ENCODE results near the gene FCGR3A.
"Not testable (repeated sequence)": the region's sequence is repeated elsewhere in the genome, so short reads cannot be mapped to it uniquely, and the experiment has no call there.

Gene FCGR3A

GRCh38 chr1:161556143-161556542, 6.5 kb upstream of the FCGR3A start:
- not testable (repeated sequence) for DNase-seq

- peak; percentile 45 for DNase-seq
Observed at GRCh38 chr1:161554815-161555417, 5.3 kb upstream of the FCGR3A start.

GRCh38 chr1:161554340-161554739, 4.7 kb upstream of the FCGR3A start:
- not testable (repeated sequence) for DNase-seq

GRCh38 chr1:161553631-161554030, 4.0 kb upstream of the FCGR3A start:
- DNase-seq: not testable (repeated sequence)

GRCh38 chr1:161550942-161551341, 1.3 kb upstream of the FCGR3A start:
- not testable (repeated sequence) for DNase-seq

- DNase-seq: not testable (repeated sequence)
Observed at GRCh38 chr1:161548749-161549406, 740 bp downstream of the FCGR3A start.

- peak; percentile 25 for DNase-seq
Observed at GRCh38 chr1:161547995-161548741, 1.4 kb downstream of the FCGR3A start.

GRCh38 chr1:161545005-161545731, 4.5 kb downstream of the FCGR3A start:
- DNase-seq: not testable (repeated sequence)

GRCh38 chr1:161543125-161543524, 6.5 kb downstream of the FCGR3A start:
- not testable (repeated sequence) for DNase-seq

GRCh38 chr1:161542091-161542559, 7.5 kb downstream of the FCGR3A start:
- peak; percentile 54 for DNase-seq

- not testable (repeated sequence) for DNase-seq
Observed at GRCh38 chr1:161540570-161540960, 9.1 kb downstream of the FCGR3A start.

- DNase-seq: peak; percentile 89
Observed at GRCh38 chr1:161539731-161540569, 9.7 kb downstream of the FCGR3A start.

- DNase-seq: not testable (repeated sequence)
Observed at GRCh38 chr1:161538925-161539479, 10.6 kb downstream of the FCGR3A start.

GRCh38 chr1:161537068-161537669, 12.4 kb downstream of the FCGR3A start:
- not testable (repeated sequence) for DNase-seq

- not testable (repeated sequence) for DNase-seq
Observed at GRCh38 chr1:161532644-161533567, 16.7 kb downstream of the FCGR3A start.

- no peak for DNase-seq
Observed at GRCh38 chr1:161531986-161532643, 17.5 kb downstream of the FCGR3A start.

- peak; percentile 94 for DNase-seq
Observed at GRCh38 chr1:161530671-161531641, 18.7 kb downstream of the FCGR3A start.

GRCh38 chr1:161530158-161530557, 19.5 kb downstream of the FCGR3A start:
- peak; percentile 76 for DNase-seq
